Testis (tissue), 3 donors: ENCODE results near the gene TMC1. TPM values are rescaled to one million over a fixed set of nuclear protein-coding genes. Genes with fewer than 3 reads are reported as not detected.

Experiments used
- DNase-seq: peaks from one replicate; pipeline ENCODE4 v3.0.0-alpha.2; 2019
- H3K27ac ChIP-seq, 2 donors: fragments of 200-600 bp; sonication (generic); one replicate each; pipeline ENCODE4 v1.5.1; 2019
- H3K27me3 ChIP-seq: fragments of 200-600 bp; sonication (generic); one replicate; pipeline ENCODE4 v1.5.1; 2019
- H3K36me3 ChIP-seq: fragments of 200-600 bp; sonication (generic); one replicate; pipeline ENCODE4 v1.5.1; 2017; ENCODE audit warnings: low read depth; ENCODE audit errors: missing control alignments
- H3K4me1 ChIP-seq: fragments of 200-600 bp; sonication (generic); one replicate; pipeline ENCODE4 v1.5.1; 2019
- H3K4me3 ChIP-seq, 2 donors: fragments of 200-600 bp; sonication (generic); one replicate each; pipeline ENCODE4 v1.5.1; 2017 to 2019
- H3K9me3 ChIP-seq: fragments of 200-600 bp; sonication (generic); one replicate; pipeline ENCODE4 v1.5.1; 2017
- CTCF ChIP-seq, 3 experiments: fragments of 450-650 bp in 2 of 3; fragments of 200-600 bp in 1 of 3; sonication (generic) in 1 of 3; IDR thresholded peaks; one replicate each; pipeline ENCODE4 v1.5.1; 2016 to 2019; ENCODE audit warnings: antibody characterized with exemption in 3 of 3, mild to moderate bottlenecking in 2 of 3, moderate library complexity in 1 of 3
- POLR2A ChIP-seq: fragments of 450-650 bp; IDR thresholded peaks from one replicate; pipeline ENCODE4 v1.6.1; 2017; ENCODE audit warnings: antibody characterized with exemption, mild to moderate bottlenecking, moderate library complexity
- WGBS, 2 donors: methylation state at CpG; one replicate each; pipeline ENCODE4 v1.1.5; 2018; 5-methylcytosine and 5-hydroxymethylcytosine counted together
- intact Hi-C: fragments of 100-400 bp; cut with DNase I; formaldehyde crosslinking; loops from one replicate; pipeline ENCODE4 v1.15.1; 2023; ENCODE audit warnings: low total_unique reads
- polyA plus RNA-seq: library from polyadenylated mRNA; stranded (reverse); fragments of 350-450 nt; fragmentation: Illumina TruSeq; extraction: RNeasy Lipid Tissue Mini Kit (QIAGEN cat#74804); gene quantifications from one replicate; pipeline ENCODE4 v1.2.3, GENCODE V29; 2014; ENCODE audit warnings: low read depth, low replicate concordance; ENCODE audit not compliant: insufficient read depth
- total RNA-seq, 2 donors: library from RNA; depleted of rRNA; stranded (reverse); fragments of >200 nt; gene quantifications; one replicate each; pipeline ENCODE4 v1.2.3, GENCODE V29; 2016

TMC1 gene
- total and polyA plus RNA-seq, 3 donors from 2014 or later, result 2.0 to 5.4 (median 3.0) TPM

- intact Hi-C loops, result no loop called here
- WGBS, 2 donors, result 89 to 93% methylated on average over 4 of the region's 4 CpGs
Measured at GRCh38 chr9:72758944-72759343, 237.5 kb downstream of the TMC1 start.

GRCh38 chr9:72763022-72763421 is 241.6 kb downstream of the TMC1 start:
- TF ChIP-seq CTCF (IDR thresholded peaks at IDR 0.05) (no peak), POLR2A (no peak)
- no peak overlapping the region for H3K27ac ChIP-seq
- no peaks in the 10 kb centered on the region for H3K9me3 ChIP-seq
- H3K4me1 ChIP-seq, result no peaks in the 10 kb centered on the region
- H3K36me3 ChIP-seq, result no peaks in the 10 kb centered on the region
- no peaks in the 10 kb centered on the region for H3K27me3 ChIP-seq
- WGBS, 2 donors, result 72 to 92% methylated on average over 2 of the region's 2 CpGs
- peak; percentile 16 for DNase-seq
- intact Hi-C loops, result no loop called here
- no peak overlapping the region for H3K4me3 ChIP-seq

More at GRCh38 chr9:72758944-72759343, 237.5 kb downstream of the TMC1 start:
- DNase-seq, result no peak
- H3K27ac ChIP-seq, result no peak overlapping the region
- no peaks in the 10 kb centered on the region for H3K9me3 ChIP-seq
- H3K27me3 ChIP-seq, result no peaks in the 10 kb centered on the region
- H3K4me1 ChIP-seq, result no peaks in the 10 kb centered on the region
- TF ChIP-seq CTCF (IDR thresholded peaks at IDR 0.05) (no peak), POLR2A (no peak)
- H3K36me3 ChIP-seq, result no peaks in the 10 kb centered on the region
- no peak overlapping the region for H3K4me3 ChIP-seq

GRCh38 chr9:72769546-72769945 is 248.1 kb downstream of the TMC1 start:
- Histone ChIP-seq H3K27me3 (no peaks in the 10 kb centered on the region), H3K4me3 (no peak overlapping the region), H3K4me1 (no peaks in the 10 kb centered on the region), H3K9me3 (no peaks in the 10 kb centered on the region), H3K27ac (no peak overlapping the region), H3K36me3 (no peaks in the 10 kb centered on the region)
- WGBS, 2 donors, result 46 to 49% methylated on average over 5 of the region's 5 CpGs
- intact Hi-C loops, result no loop called here
- TF ChIP-seq CTCF (IDR thresholded peaks at IDR 0.05) (no peak), POLR2A (no peak)
- no peak for DNase-seq

GRCh38 chr9:72772661-72773060 is 251.3 kb downstream of the TMC1 start:
- Histone ChIP-seq H3K4me1 (no peaks in the 10 kb centered on the region), H3K27ac (no peak overlapping the region), H3K4me3 (no peak overlapping the region), H3K36me3 (no peaks in the 10 kb centered on the region), H3K27me3 (no peaks in the 10 kb centered on the region), H3K9me3 (no peaks in the 10 kb centered on the region)
- TF ChIP-seq POLR2A, result no peak
- no peak for TF ChIP-seq CTCF (IDR thresholded peaks at IDR 0.05)
- intact Hi-C loops, result no loop called here
- no peak for DNase-seq
- 79 to 96% methylated on average over 1 of the region's 1 CpG for WGBS, 2 donors

- Histone ChIP-seq H3K36me3 (no peaks in the 10 kb centered on the region), H3K27ac (no peak overlapping the region), H3K27me3 (no peaks in the 10 kb centered on the region), H3K4me1 (no peaks in the 10 kb centered on the region), H3K4me3 (no peak overlapping the region), H3K9me3 (no peaks in the 10 kb centered on the region)
- TF ChIP-seq POLR2A, result no peak
- no peak for TF ChIP-seq CTCF (IDR thresholded peaks at IDR 0.05)
- 84 to 91% methylated on average over 2 of the region's 2 CpGs for WGBS, 2 donors
- DNase-seq, result no peak
- intact Hi-C loops, result no loop called here
Measured at GRCh38 chr9:72773570-72773969, 252.2 kb downstream of the TMC1 start.
